Measurements from ENCODE around the gene DOCK2. TPM values are rescaled to one million over a fixed set of nuclear protein-coding genes. Genes with fewer than 3 reads are reported as not detected.

The DOCK2 gene
- polyA plus RNA-seq, 1 of the 3 experiments (the other 2 are of a cell fraction): 3.8 TPM

DNA sequence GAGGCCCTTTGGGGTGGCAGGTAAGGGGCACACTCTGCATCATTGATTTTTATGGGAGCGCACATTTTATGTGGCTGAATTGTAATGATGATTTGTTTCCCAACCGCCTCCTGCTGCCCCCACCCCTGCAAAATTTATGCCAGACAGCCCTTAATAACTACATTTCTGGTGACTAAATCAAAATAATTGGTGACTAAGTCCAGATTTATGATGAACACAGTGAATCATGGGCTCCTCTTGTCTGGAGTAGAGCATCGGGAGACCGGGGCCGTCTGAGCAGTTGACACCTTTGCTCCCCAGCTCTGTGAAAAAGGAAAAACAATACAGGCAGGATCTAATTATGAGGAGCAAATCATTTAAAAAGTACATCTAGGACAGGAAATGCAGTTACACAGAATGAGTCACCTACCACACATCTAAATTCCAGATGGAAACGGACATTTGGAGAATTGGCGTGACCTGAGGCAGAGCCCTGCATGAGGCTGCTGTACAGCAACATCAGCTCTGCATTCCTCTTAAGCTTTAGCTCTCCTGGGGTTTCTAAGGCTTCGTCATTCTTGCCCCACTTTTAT lies 58.9 kb downstream of the DOCK2 start:
- peak; percentile 28 for DNase-seq
- Histone ChIP-seq H3K4me2 (peak overlapping the region; percentile 56), H3K9me3 (no peaks in the 10 kb centered on the region), H3F3A (replicated peaks; ENCODE audit: insufficient read depth) (peaks cover 34% of the 10 kb centered on the region), H3K4me3 (ENCODE audit: low read depth in 2 of 2, low read length in 1 of 2) (peak overlapping the region in 1 of 2 experiments; percentile 8; a peak in 2 of 4 replicates), H3K79me2 (ENCODE audit: insufficient read depth) (peaks cover 9% of the 10 kb centered on the region; the same call in 1 of the 2 replicates), H4K20me1 (ENCODE audit: insufficient read depth) (no peaks in the 10 kb centered on the region), H3K36me3 (replicated peaks in 1 of 2; ENCODE audit: control insufficient read depth in 1 of 2, insufficient read depth in 2 of 2, low read length in 1 of 2) (no peaks in the 10 kb centered on the region), H2AFZ (ENCODE audit: low read depth) (no peak overlapping the region), H3K9me2 (no peaks in the 10 kb centered on the region), H3K27ac (ENCODE audit: low read depth in 2 of 2, low read length in 1 of 2) (peak overlapping the region; percentile 87 to 96), H3K4me1 (ENCODE audit: control insufficient read depth in 1 of 2, insufficient read depth in 2 of 2, low read depth in 1 of 2, low read length in 1 of 2) (peaks cover 14 to 37% of the 10 kb centered on the region in 2 experiments), H3K9ac (peak overlapping the region; percentile 70), H3K27me3 (ENCODE audit: insufficient read depth) (no peaks in the 10 kb centered on the region)
- ChIA-PET POLR2A (no interaction called here), CTCF (interaction anchor here (0.8 to 1.0 kb wide), 3 partner anchors 14 to 367 kb away, joined by 3 to 5 read pairs (median 3); no protein-coding TSS in a partner anchor)
- 9% methylated on average over 8 of the region's 8 CpGs for WGBS (ENCODE audit: low lambda C conversion rate)
- TF ChIP-seq GATA2 (CRISPR knock-in tag; IDR thresholded peaks at IDR 0.05) (no peak), EZH2phosphoT487 (IDR thresholded peaks at IDR 0.05; ENCODE audit: borderline replicate concordance, low read depth) (no peak), SIN3A (IDR thresholded peaks at IDR 0.05; ENCODE audit: borderline replicate concordance, low read depth, low read length) (peak; percentile 66; the same call in 1 of the 2 replicates), CHD2 (IDR thresholded peaks at IDR 0.05; ENCODE audit: low read length, partially characterized antibody) (peak; percentile 5), RCOR1 (IDR thresholded peaks at IDR 0.05; ENCODE audit: low read length) (peak; percentile 9; the same call in 1 of the 2 replicates), TEAD4 (IDR thresholded peaks at IDR 0.05; ENCODE audit: borderline replicate concordance, insufficient read depth) (peak; percentile 98), RFX5 (IDR thresholded peaks at IDR 0.05; ENCODE audit: low read length) (no peak), SMC3 (IDR thresholded peaks at IDR 0.05; ENCODE audit: low read depth, low read length) (no peak), TAF1 (IDR thresholded peaks at IDR 0.05; ENCODE audit: borderline replicate concordance, low read depth, low read length) (peak; percentile 60; the same call in 1 of the 2 replicates), ELF1 (IDR thresholded peaks at IDR 0.05) (no peak; the same call in 1 of the 2 replicates), FOXM1 (IDR thresholded peaks at IDR 0.05; ENCODE audit: low read depth) (peak; percentile 95), RAD21 (IDR thresholded peaks at IDR 0.05; ENCODE audit: low read length) (peak; percentile 4; the same call in 1 of the 2 replicates), TCF12 (IDR thresholded peaks at IDR 0.05) (peak; percentile 97), YY1 (IDR thresholded peaks at IDR 0.05; ENCODE audit: low read depth) (peak; percentile 39; the same call in 1 of the 2 replicates), EP300 (IDR thresholded peaks at IDR 0.05; ENCODE audit: borderline replicate concordance in 1 of 2, low read depth in 1 of 2, low read length in 1 of 2) (peak; percentile 67 to 99), FOSL2 (IDR thresholded peaks at IDR 0.05; ENCODE audit: borderline replicate concordance, low read depth) (peak; percentile 95), POLR2AphosphoS5 (IDR thresholded peaks at IDR 0.05; ENCODE audit: low read depth, low read length) (peak; percentile 75; the same call in 1 of the 2 replicates), RXRA (IDR thresholded peaks at IDR 0.05; ENCODE audit: borderline replicate concordance, low read depth) (peak; percentile 90), MEF2A (IDR thresholded peaks at IDR 0.05; ENCODE audit: borderline replicate concordance, low read depth) (peak; percentile 87), NFIC (IDR thresholded peaks at IDR 0.05; ENCODE audit: borderline replicate concordance) (peak; percentile 72), NRF1 (IDR thresholded peaks at IDR 0.05; ENCODE audit: low read depth, low read length) (no peak), MXI1 (IDR thresholded peaks at IDR 0.05; ENCODE audit: low read depth, low read length) (no peak), GABPA (IDR thresholded peaks at IDR 0.05; ENCODE audit: low read depth) (no peak), FOXJ3 (CRISPR knock-in tag; IDR thresholded peaks at IDR 0.05) (no peak), JUND (IDR thresholded peaks at IDR 0.05) (peak; percentile 97)
- TF ChIP-seq, protein P1, sequence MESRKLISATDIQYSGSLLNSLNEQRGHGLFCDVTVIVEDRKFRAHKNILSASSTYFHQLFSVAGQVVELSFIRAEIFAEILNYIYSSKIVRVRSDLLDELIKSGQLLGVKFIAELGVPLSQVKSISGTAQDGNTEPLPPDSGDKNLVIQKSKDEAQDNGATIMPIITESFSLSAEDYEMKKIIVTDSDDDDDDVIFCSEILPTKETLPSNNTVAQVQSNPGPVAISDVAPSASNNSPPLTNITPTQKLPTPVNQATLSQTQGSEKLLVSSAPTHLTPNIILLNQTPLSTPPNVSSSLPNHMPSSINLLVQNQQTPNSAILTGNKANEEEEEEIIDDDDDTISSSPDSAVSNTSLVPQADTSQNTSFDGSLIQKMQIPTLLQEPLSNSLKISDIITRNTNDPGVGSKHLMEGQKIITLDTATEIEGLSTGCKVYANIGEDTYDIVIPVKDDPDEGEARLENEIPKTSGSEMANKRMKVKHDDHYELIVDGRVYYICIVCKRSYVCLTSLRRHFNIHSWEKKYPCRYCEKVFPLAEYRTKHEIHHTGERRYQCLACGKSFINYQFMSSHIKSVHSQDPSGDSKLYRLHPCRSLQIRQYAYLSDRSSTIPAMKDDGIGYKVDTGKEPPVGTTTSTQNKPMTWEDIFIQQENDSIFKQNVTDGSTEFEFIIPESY (IDR thresholded peaks at IDR 0.05; ENCODE audit: borderline replicate concordance, low read depth): peak; percentile 87
- TF ChIP-seq, protein P2, sequence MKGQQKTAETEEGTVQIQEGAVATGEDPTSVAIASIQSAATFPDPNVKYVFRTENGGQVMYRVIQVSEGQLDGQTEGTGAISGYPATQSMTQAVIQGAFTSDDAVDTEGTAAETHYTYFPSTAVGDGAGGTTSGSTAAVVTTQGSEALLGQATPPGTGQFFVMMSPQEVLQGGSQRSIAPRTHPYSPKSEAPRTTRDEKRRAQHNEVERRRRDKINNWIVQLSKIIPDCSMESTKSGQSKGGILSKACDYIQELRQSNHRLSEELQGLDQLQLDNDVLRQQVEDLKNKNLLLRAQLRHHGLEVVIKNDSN (IDR thresholded peaks at IDR 0.05; ENCODE audit: borderline replicate concordance, low read depth): 0 out of 2 replicates have a peak, but pooled peaks have one; percentile 27
- TF ChIP-seq, protein P3, sequence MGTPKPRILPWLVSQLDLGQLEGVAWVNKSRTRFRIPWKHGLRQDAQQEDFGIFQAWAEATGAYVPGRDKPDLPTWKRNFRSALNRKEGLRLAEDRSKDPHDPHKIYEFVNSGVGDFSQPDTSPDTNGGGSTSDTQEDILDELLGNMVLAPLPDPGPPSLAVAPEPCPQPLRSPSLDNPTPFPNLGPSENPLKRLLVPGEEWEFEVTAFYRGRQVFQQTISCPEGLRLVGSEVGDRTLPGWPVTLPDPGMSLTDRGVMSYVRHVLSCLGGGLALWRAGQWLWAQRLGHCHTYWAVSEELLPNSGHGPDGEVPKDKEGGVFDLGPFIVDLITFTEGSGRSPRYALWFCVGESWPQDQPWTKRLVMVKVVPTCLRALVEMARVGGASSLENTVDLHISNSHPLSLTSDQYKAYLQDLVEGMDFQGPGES (IDR thresholded peaks at IDR 0.05; ENCODE audit: low read depth, low read length): no peak
- TF ChIP-seq, protein P4, sequence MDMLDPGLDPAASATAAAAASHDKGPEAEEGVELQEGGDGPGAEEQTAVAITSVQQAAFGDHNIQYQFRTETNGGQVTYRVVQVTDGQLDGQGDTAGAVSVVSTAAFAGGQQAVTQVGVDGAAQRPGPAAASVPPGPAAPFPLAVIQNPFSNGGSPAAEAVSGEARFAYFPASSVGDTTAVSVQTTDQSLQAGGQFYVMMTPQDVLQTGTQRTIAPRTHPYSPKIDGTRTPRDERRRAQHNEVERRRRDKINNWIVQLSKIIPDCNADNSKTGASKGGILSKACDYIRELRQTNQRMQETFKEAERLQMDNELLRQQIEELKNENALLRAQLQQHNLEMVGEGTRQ (IDR thresholded peaks at IDR 0.05; ENCODE audit: borderline replicate concordance, low read depth, low read length): no peak
- TF ChIP-seq, protein P5, sequence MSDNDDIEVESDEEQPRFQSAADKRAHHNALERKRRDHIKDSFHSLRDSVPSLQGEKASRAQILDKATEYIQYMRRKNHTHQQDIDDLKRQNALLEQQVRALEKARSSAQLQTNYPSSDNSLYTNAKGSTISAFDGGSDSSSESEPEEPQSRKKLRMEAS (IDR thresholded peaks at IDR 0.05; ENCODE audit: low read depth): peak; percentile 82

Data from SK-N-SH (cell line).